ENCODE measurements around the gene AP5M1.
A peak's percentile ranks its signal among the peaks of the same experiment; 100 is the strongest.
"Not testable (repeated sequence)": the region's sequence is repeated elsewhere in the genome, so short reads cannot be mapped to it uniquely, and the experiment has no call there.

The AP5M1 gene

GRCh38 chr14:57290751-57291150 lies 22.0 kb downstream of the AP5M1 start:
- no peak for DNase-seq

DNA sequence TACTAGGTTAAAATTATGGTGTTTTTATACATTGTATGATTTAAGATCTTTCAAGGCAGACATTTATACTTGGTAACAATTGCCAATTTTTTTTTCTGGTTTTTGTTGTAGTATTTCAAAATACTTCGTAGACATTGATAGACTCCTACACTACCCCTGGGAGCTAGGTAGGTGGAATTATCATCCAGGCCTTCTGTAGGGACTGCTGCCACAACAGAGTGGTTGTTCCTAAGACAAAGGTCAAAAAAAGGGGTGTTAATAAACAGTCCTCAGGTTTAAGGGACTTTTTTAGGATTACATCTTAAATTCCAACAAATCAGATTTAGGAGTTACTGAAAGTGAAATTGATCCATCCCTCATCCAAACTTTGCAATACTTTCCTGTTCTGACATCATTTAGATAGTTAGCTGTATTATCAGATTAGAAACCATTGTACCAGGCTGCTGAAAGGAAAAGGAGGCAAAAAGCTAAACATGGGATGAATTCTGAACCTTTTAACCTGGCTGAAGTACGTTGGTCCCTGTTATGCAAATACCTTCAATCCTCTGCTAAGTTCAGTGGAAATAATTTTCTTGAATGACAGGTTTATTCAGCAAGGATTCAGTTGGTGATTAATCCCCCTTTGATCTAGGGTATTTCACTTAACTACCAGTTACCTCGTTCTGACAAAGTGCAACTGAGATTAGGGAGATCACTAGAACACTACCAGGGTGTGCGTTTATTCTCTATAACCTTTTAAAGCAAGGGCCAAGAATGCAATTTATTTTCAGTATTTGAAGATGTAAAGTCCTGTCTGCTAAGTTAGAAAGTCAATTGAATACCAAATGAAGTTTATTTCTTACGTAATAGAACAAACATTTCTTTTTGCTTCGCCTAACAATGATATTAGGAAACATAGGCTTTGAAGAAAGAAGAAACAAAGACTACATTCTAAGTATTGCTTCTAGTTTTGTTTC lies 23.2 kb downstream of the AP5M1 start:
- no peak for DNase-seq

- no peak for DNase-seq
Observed at GRCh38 chr14:57293866-57294837, 25.4 kb downstream of the AP5M1 start.

- no peak for DNase-seq
Observed at GRCh38 chr14:57295239-57295638, 26.5 kb downstream of the AP5M1 start.

GRCh38 chr14:57297852-57298251 lies 29.1 kb downstream of the AP5M1 start:
- no peak for DNase-seq

DNA sequence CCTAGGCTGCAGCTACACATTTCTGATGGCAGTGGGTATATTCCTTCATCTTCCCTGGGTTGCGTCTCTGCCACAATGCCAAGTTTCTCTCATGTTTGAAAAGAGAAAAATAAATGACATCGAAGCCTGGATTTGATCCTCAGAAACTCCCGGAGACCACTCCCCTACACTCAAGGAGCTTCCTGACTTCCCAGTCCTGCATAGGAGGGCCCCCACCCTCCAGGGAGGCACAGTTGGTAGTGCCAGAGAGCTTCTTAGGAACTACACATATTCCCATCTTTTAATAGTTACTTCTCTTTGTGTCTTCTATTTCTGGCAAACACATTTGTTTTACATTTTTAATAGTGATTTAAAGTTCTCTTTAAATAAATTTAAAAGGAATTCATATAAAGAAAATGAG lies 30.7 kb downstream of the AP5M1 start:
- DNase-seq = no peak

GRCh38 chr14:57302883-57303282 lies 34.1 kb downstream of the AP5M1 start:
- no peak for DNase-seq

- no peak for DNase-seq
Observed at GRCh38 chr14:57314396-57315089, 45.8 kb downstream of the AP5M1 start.

DNA sequence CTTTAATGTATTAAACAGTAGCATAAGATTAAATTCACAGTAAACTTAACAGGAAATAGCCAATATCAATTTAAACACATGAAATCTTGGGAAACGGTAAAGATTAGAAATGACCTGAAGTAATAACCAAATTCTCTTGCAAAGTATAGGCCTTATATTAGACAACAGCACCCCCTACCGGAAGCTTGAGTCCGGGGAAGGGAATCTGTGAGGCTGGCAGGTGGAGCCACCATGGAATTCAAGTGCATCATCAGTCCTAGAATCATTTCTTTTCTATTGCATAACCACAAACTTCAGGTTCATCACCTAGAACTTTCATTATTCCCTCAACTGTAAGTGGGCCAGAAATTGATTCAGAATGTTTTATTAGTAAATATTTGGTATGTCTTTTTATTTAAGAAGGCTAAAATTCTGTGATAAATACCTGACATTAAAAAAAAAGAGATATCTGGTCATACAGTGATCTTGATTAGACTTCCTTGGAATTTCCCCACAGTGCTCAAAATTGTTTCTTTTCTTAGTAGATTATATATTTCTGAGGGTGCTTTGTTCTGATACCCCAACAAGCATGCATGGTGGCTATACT lies 48.6 kb downstream of the AP5M1 start:
- DNase-seq = peak in 47 of 58 donors; percentile 1 to 68 (median 27)

GRCh38 chr14:57319636-57320192 lies 50.9 kb downstream of the AP5M1 start:
- DNase-seq = no peak

DNA sequence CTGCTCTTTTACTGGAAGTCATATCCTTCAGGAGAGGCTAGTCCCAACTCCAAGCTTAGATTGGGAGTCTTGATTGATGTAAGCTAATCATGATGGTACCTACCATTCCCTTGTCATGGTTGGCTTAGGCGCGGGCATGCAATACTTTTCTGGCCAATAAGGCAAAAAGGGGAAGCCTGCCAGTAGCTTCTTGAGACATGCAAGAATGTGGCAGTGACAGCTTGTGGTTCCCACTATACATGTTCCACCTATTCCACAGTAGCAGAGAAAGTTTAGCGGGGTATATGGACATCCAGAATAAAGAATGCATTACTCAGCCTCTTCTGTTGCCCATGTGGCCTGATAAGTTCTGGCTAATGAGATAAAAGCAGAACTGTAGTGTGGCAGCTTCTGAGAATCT lies 55.0 kb downstream of the AP5M1 start:
- no peak for DNase-seq

GRCh38 chr14:57326253-57326652 lies 57.5 kb downstream of the AP5M1 start:
- DNase-seq = no peak

GRCh38 chr14:57329833-57330232 lies 61.1 kb downstream of the AP5M1 start:
- no peak for DNase-seq

DNA sequence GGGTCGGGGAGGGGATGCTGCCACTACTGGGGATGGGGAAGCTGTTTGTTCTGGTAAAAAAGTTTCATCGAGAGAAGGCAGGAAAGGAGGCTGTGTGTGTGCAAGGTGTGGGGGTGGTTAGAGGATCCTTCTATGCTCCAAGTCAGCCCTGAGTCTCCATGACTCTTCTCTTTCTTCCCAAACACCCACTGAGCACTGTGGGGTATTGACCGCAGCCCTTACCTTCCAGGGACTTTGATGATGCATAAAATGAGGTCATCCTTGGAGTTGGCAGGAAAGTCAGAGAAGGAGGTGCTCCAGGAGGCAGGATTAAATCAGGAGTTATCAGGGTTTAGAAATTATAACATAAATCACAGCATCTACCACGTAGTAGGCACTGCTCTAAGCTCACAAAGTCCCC lies 63.7 kb downstream of the AP5M1 start:
- DNase-seq = not testable (repeated sequence)

GRCh38 chr14:57333726-57334125 lies 65.0 kb downstream of the AP5M1 start:
- DNase-seq = not testable (repeated sequence)

DNA sequence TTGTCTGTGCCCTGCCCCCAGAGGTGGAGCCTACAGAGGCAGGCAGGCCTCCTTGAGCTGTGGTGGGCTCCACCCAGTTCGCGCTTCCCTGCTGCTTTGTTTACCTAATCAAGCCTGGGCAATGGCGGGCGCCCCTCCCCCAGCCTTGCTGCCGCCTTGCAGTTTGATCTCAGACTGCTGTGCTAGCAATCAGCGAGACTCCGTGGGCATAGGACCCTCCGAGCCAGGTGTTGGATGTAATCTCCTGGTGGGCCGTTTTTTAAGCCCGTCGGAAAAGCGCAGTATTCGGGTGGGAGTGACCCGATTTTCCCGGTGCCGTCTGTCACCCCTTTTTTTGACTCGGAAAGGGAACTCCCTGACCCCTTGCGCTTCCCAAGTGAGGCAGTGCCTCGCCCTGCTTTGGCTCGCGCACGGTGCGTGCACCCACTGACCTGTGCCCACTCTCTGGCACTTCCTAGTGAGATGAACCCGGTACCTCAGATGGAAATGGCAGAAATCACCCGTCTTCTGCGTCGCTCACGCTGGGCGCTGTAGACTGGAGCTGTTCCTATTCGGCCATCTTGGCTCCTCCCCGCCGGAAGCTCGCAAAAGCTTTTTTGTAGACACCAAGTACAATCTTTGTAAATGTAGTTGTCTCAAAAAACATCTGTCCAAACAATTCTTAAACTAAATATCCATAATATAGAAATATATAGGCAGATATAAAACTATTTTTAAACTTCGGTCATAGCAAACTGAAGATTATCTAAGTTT lies 75.0 kb downstream of the AP5M1 start:
- not testable (repeated sequence) for DNase-seq

- no peak for DNase-seq
Observed at GRCh38 chr14:57345106-57345505, 76.3 kb downstream of the AP5M1 start.

DNA sequence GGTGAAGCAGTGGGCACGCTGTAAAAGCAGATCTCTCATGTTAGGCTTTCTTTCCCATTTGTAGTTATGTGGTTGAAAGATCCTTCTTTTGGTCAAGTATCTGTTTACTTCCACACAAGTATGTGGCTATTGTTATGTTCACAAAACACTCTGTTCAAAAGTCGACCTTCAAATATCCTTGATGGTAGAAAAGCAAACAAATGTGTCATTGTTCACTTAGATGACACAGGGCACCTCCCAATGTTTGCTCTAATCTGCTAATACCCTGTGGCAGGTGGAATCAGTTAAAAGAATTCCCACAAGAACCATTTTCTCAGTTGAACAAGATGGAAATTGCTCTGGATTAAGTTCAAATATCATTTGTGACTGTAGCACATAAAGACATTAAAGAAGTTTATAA lies 78.0 kb downstream of the AP5M1 start:
- DNase-seq = no peak
